LNCaP clone FGC (cell line): ENCODE measurements around the gene PSME2.
A peak's percentile ranks its signal among the peaks of the same experiment; 100 is the strongest.

Experiments used
- DNase-seq: peaks from one replicate; pipeline ENCODE4 v3.0.0-alpha.2; 2011; ENCODE audit warnings: low read depth
- H3K4me3 ChIP-seq: 2 replicates; pipeline ENCODE4 v1.5.1; 2011; ENCODE audit warnings: mild to moderate bottlenecking, low read depth, low read length, control low read depth
- TF ChIP-seq, protein P1 (sequence below): IDR thresholded peaks from 2 replicates; pipeline ENCODE4 v1.5.1; 2012; ENCODE audit warnings: mild to moderate bottlenecking; ENCODE audit not compliant: control insufficient read depth, insufficient read depth; ENCODE audit errors: extremely low read depth

PSME2 gene

GRCh38 chr14:24151404-24152080 lies 5.1 kb upstream of the PSME2 start:
- TF ChIP-seq, protein P1, sequence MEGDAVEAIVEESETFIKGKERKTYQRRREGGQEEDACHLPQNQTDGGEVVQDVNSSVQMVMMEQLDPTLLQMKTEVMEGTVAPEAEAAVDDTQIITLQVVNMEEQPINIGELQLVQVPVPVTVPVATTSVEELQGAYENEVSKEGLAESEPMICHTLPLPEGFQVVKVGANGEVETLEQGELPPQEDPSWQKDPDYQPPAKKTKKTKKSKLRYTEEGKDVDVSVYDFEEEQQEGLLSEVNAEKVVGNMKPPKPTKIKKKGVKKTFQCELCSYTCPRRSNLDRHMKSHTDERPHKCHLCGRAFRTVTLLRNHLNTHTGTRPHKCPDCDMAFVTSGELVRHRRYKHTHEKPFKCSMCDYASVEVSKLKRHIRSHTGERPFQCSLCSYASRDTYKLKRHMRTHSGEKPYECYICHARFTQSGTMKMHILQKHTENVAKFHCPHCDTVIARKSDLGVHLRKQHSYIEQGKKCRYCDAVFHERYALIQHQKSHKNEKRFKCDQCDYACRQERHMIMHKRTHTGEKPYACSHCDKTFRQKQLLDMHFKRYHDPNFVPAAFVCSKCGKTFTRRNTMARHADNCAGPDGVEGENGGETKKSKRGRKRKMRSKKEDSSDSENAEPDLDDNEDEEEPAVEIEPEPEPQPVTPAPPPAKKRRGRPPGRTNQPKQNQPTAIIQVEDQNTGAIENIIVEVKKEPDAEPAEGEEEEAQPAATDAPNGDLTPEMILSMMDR: no peak
- no peak overlapping the region for H3K4me3 ChIP-seq

DNA sequence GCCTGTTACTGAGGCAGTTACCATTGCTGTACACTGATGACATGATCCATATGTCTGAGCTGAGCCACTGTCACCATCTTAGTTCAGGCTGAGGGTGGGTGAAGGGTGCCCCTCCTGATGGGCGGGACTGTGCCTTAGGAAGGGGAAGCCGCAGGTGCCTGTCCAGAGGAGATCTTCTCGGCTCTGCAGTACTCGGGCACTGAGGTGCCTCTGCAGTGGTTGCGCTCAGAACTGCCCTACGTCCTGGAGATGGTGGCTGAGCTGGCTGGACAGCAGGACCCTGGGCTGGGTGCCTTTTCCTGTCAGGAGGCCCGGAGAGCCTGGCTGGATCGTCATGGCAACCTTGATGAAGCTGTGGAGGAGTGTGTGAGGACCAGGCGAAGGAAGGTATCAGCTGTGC lies 4.6 kb upstream of the PSME2 start:
- DNase-seq: no peak
- TF ChIP-seq, protein P1: no peak
- H3K4me3 ChIP-seq: no peak overlapping the region

More at GRCh38 chr14:24151404-24152080, 5.1 kb upstream of the PSME2 start:
- DNase-seq: no peak

GRCh38 chr14:24150567-24150966 lies 4.2 kb upstream of the PSME2 start:
- TF ChIP-seq, protein P1: no peak
- no peak for DNase-seq
- H3K4me3 ChIP-seq: no peak overlapping the region

DNA sequence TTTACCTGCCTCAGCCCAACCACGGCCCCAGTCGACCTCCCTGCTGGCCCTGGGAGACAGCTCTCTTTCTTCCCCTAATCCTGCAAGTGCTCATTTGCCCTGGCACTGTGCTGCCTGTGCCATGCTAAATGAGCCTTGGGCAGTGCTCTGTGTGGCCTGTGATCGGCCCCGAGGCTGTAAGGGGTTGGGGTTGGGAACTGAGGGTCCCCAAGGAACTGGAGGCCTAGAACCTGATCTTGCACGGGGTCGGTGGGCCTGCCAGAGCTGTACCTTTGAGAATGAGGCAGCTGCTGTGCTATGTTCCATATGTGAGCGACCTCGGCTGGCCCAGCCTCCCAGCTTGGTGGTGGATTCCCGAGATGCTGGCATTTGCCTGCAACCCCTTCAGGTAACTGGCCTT lies 3.7 kb upstream of the PSME2 start:
- H3K4me3 ChIP-seq: no peak overlapping the region
- DNase-seq: no peak
- TF ChIP-seq, protein P1: no peak

GRCh38 chr14:24149302-24149969 lies 3.0 kb upstream of the PSME2 start:
- DNase-seq: no peak
- TF ChIP-seq, protein P1: no peak
- no peak overlapping the region for H3K4me3 ChIP-seq

- peak overlapping the region; percentile 98 for H3K4me3 ChIP-seq
- no peak for DNase-seq
- TF ChIP-seq, protein P1: no peak
Measured at GRCh38 chr14:24147761-24148428, 1.5 kb upstream of the PSME2 start.
